ENCODE results near the gene NHS.

Gene NHS

GRCh38 chrX:17718649-17719165 is 343.7 kb downstream of the NHS start:
- Histone ChIP-seq H3K27ac (no peak overlapping the region), H3K36me3 (ENCODE audit: insufficient read depth) (no peaks in the 10 kb centered on the region), H3K9ac (no peak overlapping the region), H3K79me2 (ENCODE audit: insufficient read depth, low read depth) (no peaks in the 10 kb centered on the region), H3K4me2 (no peak overlapping the region), H3K4me1 (ENCODE audit: low read depth, poor library complexity, severe bottlenecking) (no peaks in the 10 kb centered on the region), H4K20me1 (ENCODE audit: insufficient read depth) (no peaks in the 10 kb centered on the region), H3K4me3 (IDR thresholded peaks at IDR 0.05; ENCODE audit: insufficient read depth, low read depth, low read length) (no peak overlapping the region), H2AFZ (ENCODE audit: low read depth) (no peak overlapping the region), H3K27me3 (ENCODE audit: insufficient read depth, low read depth) (no peaks in the 10 kb centered on the region)
- TF ChIP-seq, protein P1, sequence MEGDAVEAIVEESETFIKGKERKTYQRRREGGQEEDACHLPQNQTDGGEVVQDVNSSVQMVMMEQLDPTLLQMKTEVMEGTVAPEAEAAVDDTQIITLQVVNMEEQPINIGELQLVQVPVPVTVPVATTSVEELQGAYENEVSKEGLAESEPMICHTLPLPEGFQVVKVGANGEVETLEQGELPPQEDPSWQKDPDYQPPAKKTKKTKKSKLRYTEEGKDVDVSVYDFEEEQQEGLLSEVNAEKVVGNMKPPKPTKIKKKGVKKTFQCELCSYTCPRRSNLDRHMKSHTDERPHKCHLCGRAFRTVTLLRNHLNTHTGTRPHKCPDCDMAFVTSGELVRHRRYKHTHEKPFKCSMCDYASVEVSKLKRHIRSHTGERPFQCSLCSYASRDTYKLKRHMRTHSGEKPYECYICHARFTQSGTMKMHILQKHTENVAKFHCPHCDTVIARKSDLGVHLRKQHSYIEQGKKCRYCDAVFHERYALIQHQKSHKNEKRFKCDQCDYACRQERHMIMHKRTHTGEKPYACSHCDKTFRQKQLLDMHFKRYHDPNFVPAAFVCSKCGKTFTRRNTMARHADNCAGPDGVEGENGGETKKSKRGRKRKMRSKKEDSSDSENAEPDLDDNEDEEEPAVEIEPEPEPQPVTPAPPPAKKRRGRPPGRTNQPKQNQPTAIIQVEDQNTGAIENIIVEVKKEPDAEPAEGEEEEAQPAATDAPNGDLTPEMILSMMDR (conservative IDR thresholded peaks at IDR 0.05; ENCODE audit: low read depth, low read length): no peak

DNA sequence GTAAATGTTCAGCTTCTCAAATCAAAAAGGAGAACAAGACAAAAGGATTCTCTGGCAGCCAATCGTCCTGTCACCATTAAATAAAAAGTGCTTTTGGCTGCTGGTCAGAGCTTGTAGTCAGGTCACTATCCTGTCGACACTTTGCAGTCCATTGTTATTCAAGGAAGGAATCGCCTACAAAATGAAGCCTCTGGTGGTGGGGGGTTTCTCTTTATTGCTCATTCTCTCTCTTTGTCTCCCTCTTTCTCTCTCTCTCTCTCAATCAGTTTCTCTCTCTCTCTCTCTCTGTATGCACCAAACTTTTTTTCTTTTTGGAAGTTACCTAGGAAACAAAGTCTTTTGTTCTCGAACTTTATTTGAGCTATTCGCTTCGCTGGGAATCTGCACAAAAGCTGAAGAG is 344.7 kb downstream of the NHS start:
- TF ChIP-seq, protein P1 (conservative IDR thresholded peaks at IDR 0.05; ENCODE audit: low read depth, low read length): no peak
- Histone ChIP-seq H3K79me2 (ENCODE audit: insufficient read depth, low read depth) (no peaks in the 10 kb centered on the region), H3K4me3 (IDR thresholded peaks at IDR 0.05; ENCODE audit: insufficient read depth, low read depth, low read length) (no peak overlapping the region), H2AFZ (ENCODE audit: low read depth) (no peak overlapping the region), H3K27me3 (ENCODE audit: insufficient read depth, low read depth) (no peaks in the 10 kb centered on the region), H3K9ac (no peak overlapping the region), H3K36me3 (ENCODE audit: insufficient read depth) (no peaks in the 10 kb centered on the region), H3K27ac (no peak overlapping the region), H4K20me1 (ENCODE audit: insufficient read depth) (no peaks in the 10 kb centered on the region), H3K4me2 (no peak overlapping the region), H3K4me1 (ENCODE audit: low read depth, poor library complexity, severe bottlenecking) (no peaks in the 10 kb centered on the region)

- Histone ChIP-seq H3K79me2 (ENCODE audit: insufficient read depth, low read depth) (no peaks in the 10 kb centered on the region), H3K9ac (no peak overlapping the region), H3K27ac (no peak overlapping the region), H4K20me1 (ENCODE audit: insufficient read depth) (no peaks in the 10 kb centered on the region), H3K36me3 (ENCODE audit: insufficient read depth) (no peaks in the 10 kb centered on the region), H3K4me2 (no peak overlapping the region), H3K4me1 (ENCODE audit: low read depth, poor library complexity, severe bottlenecking) (no peaks in the 10 kb centered on the region), H2AFZ (ENCODE audit: low read depth) (no peak overlapping the region), H3K27me3 (ENCODE audit: insufficient read depth, low read depth) (no peaks in the 10 kb centered on the region), H3K4me3 (IDR thresholded peaks at IDR 0.05; ENCODE audit: insufficient read depth, low read depth, low read length) (no peak overlapping the region)
- TF ChIP-seq, protein P1 (conservative IDR thresholded peaks at IDR 0.05; ENCODE audit: low read depth, low read length): no peak
These were observed 346.7 kb downstream of the NHS start for GRCh38 chrX:17721715-17722114.

DNA sequence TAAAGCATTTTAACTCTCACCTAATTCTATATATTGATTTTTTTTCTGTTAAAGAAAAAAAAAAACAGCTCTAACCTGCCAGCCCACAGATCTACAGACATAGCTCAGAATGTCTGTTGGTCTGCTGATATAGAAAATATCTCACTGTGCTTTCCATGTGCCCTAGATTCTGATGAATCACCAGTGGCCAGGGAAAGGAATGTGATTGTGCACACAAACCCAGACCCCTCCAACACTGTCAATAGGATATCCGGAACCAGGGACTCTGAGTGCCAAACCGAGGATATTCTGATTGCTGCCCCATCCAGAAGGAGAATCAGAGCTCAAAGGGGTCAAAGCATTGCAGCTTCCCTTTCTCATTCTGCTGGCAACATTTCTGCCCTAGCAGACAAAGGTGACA is 350.2 kb downstream of the NHS start:
- TF ChIP-seq, protein P1 (conservative IDR thresholded peaks at IDR 0.05; ENCODE audit: low read depth, low read length): no peak
- Histone ChIP-seq H3K4me1 (ENCODE audit: low read depth, poor library complexity, severe bottlenecking) (no peaks in the 10 kb centered on the region), H3K4me2 (no peak overlapping the region), H3K27ac (no peak overlapping the region), H3K9ac (no peak overlapping the region), H2AFZ (ENCODE audit: low read depth) (no peak overlapping the region), H3K27me3 (ENCODE audit: insufficient read depth, low read depth) (no peaks in the 10 kb centered on the region), H4K20me1 (ENCODE audit: insufficient read depth) (no peaks in the 10 kb centered on the region), H3K4me3 (IDR thresholded peaks at IDR 0.05; ENCODE audit: insufficient read depth, low read depth, low read length) (no peak overlapping the region), H3K36me3 (ENCODE audit: insufficient read depth) (no peaks in the 10 kb centered on the region), H3K79me2 (ENCODE audit: insufficient read depth, low read depth) (no peaks in the 10 kb centered on the region)
